Head of caudate nucleus (tissue), 42 donors: Measurements from ENCODE around the gene ZNF660.
"Not testable (repeated sequence)": the region's sequence is repeated elsewhere in the genome, so short reads cannot be mapped to it uniquely, and the experiment has no call there.

Experiments used
- DNase-seq, 42 donors: peaks; one replicate each; pipeline versions ENCODE4 v3.0.0 to v3.0.0-alpha.2; 2020 to 2021; ENCODE audit warnings: mixed read lengths in 7 of 42
- intact Hi-C: fragments of 100-400 bp; cut with DNase I; formaldehyde crosslinking; loops from one replicate; pipeline ENCODE4 v1.15.0; 2022

Gene ZNF660

DNA sequence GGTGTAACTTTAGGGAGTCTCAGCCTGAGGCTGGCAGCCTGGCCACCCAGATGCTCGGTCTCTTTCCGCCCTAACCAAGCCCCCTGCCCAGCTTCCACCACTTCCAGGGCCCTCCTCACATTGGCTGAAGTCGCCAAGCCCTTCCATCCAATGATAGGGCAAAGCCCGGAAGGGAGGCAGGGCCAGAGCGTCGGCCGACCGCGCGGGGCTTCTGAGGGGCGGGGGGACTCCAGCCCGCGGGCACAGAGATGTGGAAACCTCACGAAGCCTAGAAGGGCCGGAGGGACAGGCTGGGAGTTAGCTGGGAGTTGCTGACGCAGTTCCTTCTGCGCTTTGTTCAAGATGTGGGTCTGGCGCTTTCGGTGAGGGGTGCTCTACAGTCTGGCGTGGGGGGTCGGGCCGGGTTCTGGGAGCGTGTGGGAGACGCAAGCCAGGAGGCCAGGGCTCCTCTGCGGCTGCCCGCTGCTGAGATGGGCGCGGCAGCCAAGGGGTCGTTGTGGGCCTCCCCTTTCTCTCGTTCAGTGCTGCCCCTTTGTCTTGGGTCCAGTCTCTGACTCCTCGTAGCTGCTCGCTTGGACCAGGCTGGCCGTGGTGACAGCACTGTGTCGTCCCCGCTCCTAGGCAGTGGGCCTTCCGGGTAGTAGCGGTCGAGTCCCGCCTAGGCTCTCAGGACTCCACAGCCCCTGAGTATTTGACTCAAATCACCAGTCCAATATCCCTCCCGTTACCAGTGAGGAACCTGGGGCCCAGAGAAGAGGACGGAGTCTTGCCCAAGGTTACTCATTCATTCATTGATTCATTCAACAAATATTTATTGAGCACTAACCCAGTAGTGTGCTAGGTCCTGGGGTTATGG lies at the start of gene ZNF660:
Gene ZNF660 (plus strand): TSS at position 319 of the 856 bp plus-strand sequence. CDS start 9,230 bp downstream, outside the sequence.
- intact Hi-C loops: no loop called here
- DNase-seq: peak; percentile 34 to 82 (median 65)

DNA sequence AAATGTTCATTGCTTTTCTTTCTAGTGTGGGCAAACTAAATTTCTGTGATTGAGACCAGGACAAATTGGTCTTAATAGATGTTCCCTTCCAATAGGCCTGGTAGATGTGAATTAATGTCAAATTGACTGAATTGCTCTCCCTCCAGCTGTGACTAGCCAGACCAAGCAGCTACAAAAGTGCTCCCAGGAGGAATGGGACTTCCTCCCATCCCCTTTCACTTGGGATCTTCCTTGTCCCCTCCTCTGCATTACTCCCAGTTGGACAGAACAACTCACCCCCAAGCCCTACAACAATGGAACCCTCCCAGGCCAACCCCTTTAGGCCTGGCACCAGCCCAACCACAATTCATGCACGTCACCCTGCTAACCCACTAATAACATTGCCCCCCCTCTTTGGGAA lies 49.4 kb upstream of the ZNF660 start:
- intact Hi-C loops: loop anchor here (10.0 kb wide), 1 partner anchor 379 kb away; no protein-coding TSS in a partner anchor
- no peak for DNase-seq

DNA sequence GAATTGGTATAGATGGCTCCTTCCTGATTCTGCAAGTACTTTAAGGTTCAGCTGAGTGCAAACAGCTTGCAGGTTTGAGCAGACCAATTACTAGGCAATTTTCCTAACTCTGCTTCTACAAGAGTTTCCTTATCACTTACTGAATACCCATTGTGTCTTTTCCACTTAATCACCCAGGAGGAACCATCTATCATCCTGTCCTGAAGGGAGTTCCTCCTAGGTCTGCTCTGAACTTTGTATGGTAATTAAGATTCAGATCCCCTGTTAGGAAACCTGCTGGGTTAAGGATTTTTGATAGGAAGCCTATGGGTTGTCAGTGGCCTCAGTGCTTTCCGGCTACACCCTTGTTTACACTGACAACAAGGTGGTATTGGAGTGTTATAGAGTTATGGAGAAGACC lies 40.0 kb upstream of the ZNF660 start:
- intact Hi-C loops: not testable (repeated sequence)

DNA sequence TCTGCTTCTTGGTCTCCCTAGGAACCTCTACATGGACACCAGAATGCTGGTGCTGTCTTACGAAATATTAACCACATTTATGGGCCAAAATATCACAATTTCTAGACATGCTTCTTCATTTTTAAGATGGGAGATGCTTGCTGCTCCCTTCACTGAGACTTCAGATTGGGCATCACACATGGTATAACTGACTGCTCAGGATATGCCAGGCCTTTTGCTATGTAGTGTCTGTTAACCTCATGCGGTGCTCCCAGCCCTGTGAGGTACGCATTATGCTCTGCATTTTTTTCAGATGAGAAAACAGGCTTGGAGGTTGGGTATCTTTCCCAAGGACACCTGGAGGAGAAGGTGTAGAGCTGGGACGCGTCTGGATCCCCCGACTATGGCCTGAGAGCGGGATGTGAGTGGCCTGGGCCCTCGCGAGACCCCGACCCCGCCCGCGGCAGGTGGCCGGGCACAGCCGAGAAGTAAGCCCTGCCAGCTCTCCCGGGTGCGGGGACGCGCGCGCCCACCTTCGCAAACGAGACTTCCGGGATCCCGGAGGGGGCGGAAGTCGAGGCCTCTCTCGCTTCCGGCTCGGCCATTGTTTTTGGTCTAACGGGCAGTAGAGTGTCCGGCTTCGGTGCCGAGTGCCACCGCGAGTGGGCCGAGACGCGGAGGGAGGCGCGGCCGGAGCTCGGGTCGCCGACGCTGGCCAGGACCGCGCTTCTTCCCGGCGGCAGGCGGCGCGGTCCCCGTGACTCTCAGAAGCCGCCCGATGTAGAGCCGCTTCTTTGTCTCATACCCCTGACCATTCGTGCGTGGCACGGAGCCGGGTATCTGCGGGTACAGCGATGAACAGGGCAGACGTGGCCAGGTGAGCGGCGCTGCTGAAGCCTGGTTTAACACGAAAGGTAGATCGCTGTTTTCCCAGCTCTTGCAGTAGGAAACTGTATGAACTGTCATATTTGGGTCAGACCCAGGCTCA lies 29.9 kb upstream of the ZNF660 start, which contains the start of gene ZKSCAN7:
Gene ZKSCAN7 (plus strand): TSS at position 568 of the 967 bp plus-strand sequence. CDS start 1,855 bp downstream, outside the sequence.
- intact Hi-C loops: no loop called here
- peak; percentile 31 to 84 (median 71) for DNase-seq

More for the DNA sequence above, 40.0 kb upstream of the ZNF660 start:
- not testable (repeated sequence) for DNase-seq

- intact Hi-C loops: no loop called here
- peak in 1 of 42 donors; percentile 3 for DNase-seq
Measured at GRCh38 chr3:44555723-44556122, 29.0 kb upstream of the ZNF660 start.

- intact Hi-C loops: no loop called here
- no peak for DNase-seq
Measured at GRCh38 chr3:44557074-44557473, 27.7 kb upstream of the ZNF660 start.

DNA sequence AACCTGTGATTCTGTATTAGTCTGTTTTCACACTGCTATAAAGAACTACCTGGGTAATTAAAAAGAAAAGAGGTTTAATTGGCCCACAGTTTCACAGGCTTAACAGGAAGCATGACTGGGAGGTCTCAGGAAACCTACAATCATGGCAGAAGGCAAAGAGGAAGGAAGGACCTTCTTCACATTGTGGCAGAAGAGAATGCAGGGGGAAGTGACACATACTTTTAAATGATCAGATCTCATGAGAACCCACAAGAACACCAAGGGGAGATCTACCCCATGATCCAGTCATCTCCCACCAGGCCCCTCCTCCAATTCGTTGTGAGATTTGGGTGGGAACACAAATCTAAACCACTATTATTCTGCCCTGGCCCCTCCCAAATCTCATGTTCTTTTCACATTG lies 23.7 kb upstream of the ZNF660 start:
- DNase-seq: no peak
- intact Hi-C loops: no loop called here

- intact Hi-C loops: no loop called here
- DNase-seq: no peak
Measured at GRCh38 chr3:44562147-44562546, 22.6 kb upstream of the ZNF660 start.

- no peak for DNase-seq
- intact Hi-C loops: no loop called here
Measured at GRCh38 chr3:44568561-44568960, 16.2 kb upstream of the ZNF660 start.

DNA sequence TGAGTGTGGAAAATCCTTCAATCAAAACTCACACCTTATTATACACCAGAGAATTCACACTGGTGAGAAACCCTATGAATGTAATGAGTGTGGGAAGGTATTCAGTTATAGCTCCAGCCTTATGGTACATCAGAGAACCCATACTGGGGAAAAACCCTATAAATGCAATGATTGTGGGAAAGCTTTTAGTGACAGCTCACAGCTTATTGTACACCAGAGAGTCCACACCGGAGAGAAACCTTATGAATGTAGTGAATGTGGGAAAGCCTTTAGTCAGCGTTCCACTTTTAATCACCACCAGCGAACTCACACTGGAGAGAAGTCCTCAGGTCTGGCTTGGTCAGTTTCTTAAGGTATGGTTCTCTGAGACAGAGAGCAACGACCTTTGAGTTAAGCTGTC lies 13.7 kb upstream of the ZNF660 start:
- DNase-seq: no peak
- intact Hi-C loops: no loop called here

- intact Hi-C loops: no loop called here
- DNase-seq: no peak
Measured at GRCh38 chr3:44576613-44577012, 8.2 kb upstream of the ZNF660 start.

GRCh38 chr3:44577354-44577952 lies 7.3 kb upstream of the ZNF660 start:
- DNase-seq, intact Hi-C loops: not testable (repeated sequence)

DNA sequence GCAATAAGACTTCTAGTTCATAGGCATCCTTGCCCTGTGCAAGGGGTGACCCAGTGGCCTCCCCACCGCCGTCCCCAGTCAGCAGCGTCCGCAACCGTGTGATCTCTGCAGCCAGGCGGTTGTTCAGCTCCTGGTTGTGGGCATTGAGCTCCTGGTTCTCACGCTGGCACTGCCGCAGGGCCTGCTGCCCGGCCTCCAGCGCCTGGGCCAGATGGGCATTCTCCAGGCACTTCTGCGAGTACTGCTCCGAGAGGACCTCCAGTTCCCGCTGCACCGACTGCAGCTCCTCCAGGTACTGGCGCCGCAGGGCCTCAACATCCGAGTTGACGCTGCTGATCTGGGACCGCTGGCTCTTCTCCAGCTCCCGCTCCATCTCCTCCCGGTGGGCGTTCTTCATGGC lies 6.4 kb upstream of the ZNF660 start:
- intact Hi-C loops, DNase-seq: not testable (repeated sequence)

- DNase-seq, intact Hi-C loops: not testable (repeated sequence)
Measured at GRCh38 chr3:44578924-44579515, 5.7 kb upstream of the ZNF660 start.

DNA sequence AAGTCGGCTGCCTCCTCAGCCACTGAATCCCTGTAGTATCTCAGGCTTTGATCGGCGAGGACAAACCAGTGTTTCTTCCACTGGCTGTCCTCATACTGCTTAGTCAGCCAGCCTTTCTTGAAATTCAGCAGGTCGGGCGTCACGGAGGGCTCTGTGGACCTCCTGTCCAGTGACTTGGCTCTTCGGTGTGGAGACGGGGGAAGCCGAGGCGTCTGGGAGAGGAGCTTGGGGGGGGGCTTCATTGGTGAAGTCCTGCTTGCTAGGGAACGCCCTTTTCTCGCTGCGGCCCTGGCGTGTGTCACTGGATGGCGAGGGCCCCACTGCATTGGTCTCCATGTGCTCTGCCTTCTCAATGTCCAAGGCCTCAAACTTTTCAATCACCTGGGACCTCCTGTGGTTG lies 5.0 kb upstream of the ZNF660 start:
- DNase-seq, intact Hi-C loops: not testable (repeated sequence)

DNA sequence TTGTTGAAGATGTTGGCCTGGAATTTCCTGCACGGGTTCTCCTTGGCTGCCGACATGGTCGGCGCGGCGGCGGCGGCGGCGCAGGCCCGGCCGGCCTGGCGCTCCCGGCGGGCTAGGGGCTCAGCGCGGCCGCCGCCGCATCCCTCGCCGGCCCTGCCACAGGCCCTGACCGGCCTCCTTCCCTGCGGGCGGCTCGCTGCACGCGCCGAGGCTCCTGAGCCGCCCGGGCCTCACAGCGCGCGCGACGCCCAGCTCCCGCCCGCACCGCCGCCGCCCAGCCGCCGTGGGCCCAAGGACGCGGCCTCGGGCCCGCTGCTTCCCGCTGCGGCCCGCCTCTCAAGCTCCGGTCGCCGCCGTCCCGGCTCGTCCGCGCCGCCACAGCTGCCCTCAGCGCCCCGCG lies 3.8 kb upstream of the ZNF660 start:
- DNase-seq, intact Hi-C loops: not testable (repeated sequence)

- intact Hi-C loops: no loop called here
- DNase-seq: no peak
Measured at GRCh38 chr3:44596621-44597020, 11.9 kb downstream of the ZNF660 start.

GRCh38 chr3:44601749-44602148 lies 17.0 kb downstream of the ZNF660 start:
- intact Hi-C loops: no loop called here
- DNase-seq: no peak

DNA sequence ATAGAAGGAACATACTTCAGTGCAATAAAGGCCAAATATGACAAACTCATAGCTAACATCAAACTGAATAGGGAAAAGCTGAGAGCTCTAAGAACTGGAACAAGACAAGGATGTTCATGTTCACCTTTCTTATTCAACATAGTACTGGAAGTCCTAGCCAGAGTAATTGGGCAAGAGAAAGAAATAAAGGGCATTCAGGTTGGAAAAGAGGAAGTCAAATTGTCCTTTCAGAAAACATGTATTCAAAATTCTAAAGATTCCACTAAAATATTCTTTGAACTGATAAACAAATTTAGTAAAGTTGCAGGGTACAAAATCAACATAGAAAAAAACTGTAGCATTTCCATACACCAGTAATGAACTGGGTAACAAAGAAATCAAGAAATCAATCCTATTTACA lies 27.9 kb downstream of the ZNF660 start:
- intact Hi-C loops: no loop called here

More for the DNA sequence above, 27.9 kb downstream of the ZNF660 start:
- DNase-seq: no peak
